NCI-H1436 (cell line): ENCODE measurements around the gene OSBPL10.

Experiments used
- DNase-seq: peaks from one replicate; lab custom pipeline; 2025; lab: John Stamatoyannopoulos, UW

OSBPL10 gene

DNA sequence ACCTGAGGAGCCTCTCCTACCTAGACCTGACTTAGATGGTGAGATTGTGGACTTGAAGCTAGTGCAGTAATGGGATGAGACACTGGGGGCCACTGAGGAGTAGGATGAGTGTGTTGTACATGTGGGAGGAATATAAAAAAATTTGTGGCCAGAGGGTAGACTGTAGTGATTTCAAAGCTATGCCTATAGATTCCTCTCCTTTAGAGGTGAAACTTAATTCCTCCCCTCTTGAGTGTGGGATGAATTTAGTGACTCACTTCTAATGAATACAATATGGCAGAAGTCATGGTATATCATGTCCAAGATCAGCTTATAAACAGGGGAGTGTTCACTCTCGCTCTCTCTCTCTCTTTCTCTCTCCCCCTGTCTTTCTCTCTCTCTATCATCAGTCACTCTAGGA is 7.2 kb upstream of the OSBPL10 start:
- no peak for DNase-seq

DNA sequence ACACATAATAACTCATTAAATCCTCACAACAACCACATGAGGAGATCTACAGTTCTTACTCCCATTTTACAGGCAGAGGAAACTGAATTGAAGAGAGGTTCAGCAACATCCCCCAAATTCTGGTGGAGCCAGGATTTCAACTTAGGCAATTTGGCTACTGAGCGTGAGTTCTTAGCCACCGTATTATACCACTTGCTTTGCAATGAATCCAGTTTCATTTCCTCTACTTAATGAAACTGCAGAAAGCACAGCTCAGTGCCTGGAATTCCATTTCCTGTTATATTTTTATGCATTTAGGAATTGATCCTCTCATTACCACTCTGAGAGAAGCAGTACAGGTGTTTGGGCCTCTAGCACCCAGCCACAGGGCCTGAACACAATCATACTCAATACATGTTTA is 4.8 kb upstream of the OSBPL10 start:
- DNase-seq: no peak

DNA sequence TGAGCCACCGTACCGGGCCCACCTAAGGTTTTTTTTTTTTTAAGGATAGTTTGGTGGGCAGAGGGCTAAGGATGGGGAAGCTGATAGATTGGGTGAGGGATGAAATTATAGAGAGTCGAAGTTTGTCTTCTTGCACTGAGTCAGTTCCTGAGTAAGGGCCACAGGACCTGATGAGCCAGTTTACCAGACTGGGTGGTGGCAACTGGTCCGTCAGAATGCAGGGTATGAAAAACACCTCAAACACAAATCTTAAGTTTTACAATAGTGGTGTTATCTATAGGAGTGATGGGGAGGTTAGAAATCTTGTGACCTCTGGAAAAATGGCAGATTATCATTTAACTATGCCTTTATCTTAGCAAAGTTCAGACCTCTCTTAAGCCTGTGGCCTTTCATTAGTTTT is 3.3 kb upstream of the OSBPL10 start:
- DNase-seq: no peak

DNA sequence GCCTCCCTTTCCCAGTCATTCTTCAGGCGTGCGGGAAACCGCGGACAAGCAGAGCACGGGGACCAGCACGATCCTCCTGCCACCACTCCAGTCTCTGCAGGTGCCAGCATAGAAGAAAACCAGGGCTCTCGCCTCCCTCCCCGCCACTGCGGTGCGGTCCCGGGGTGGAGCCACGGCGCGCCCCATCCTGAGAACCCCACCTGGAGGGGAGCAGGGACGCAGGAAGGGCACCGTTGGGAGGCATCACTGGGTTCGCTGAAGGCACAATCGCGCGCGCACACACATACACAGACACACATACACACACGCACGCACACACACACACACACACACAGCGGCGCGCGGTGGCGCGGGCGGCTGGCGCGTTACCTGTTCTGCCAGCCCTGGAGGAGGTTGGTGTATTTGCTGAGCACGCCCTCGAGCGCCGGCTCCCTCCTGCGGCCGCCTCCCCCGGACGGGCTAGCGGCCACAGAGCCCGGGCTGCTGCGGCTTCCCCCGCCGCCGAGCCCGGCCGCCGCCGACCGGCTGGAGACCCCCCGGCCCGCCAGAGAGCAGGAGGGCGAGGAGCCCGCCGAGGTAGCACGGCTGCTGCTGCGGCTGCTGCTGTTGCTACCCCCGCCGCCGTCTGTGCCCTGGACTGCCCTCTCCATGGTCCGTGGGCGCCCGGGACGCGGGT is 394 bp downstream of the OSBPL10 start:
- DNase-seq: peak; percentile 2

DNA sequence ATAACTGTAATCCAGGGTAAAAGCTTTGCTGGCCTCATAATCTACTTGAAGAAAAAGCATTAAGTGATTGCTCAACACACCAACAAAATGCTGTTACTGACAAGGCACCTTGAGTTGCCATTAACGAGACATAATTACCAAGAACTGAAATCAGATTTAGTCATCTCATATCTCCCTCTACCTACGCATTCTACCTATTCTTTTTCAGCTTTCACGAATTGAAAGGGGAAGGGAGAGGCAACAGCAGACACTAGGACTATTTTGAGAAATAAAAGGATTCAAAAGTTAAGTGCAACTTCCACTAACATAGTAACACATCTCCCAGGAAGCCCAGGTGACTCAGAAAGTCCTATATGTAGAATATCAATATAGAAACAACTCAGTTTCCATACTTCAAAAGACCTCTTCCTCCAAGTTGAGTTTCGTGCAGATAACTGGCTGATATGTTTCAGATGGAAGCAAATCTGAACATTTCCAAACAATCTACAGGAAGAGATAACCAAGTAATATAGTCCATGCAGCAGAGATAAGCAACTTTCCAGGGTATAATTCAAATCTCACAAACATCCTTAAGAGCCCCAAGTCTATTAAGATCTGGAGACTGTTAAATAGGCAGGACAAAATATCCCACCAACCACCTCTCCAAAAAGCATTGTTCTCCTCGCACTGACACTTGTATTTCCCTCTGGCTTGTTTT is 1.9 kb downstream of the OSBPL10 start:
- DNase-seq: no peak

DNA sequence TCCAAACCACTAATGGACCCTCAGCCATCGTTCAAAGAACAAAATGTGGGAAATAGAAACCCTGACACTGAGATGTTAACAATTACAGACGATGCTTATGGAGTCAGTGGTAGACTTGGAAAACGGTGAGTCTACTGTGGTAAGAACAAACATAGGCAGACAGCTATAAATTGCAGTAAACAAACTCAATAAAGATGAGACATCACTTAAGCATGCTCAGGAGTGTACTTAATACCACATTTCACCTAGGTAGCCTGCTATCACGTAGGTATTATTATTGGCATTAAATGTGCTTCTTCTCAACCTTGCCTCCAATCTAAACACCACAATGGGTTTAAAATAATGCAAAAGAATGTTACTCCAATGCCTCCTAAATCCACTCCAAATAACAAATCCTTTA is 2.5 kb downstream of the OSBPL10 start:
- DNase-seq: no peak

DNA sequence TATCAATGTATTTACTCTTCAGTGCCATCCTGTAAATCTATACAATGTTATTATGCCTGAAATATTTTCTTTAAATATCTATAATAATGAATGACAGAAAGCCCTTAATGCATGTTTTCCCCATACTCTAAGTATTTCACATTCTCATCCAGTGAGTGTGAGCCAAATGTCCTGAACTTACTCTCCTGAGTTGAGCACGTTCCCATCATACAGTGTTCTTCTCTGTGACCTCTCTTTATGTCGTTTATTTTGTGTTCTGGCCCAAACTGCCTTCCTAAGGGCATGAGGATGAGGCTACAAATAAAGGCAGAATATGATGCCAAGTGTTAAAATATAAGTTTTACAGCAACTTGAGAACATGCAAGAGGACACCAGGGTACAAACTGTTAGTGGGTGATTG is 3.3 kb downstream of the OSBPL10 start:
- no peak for DNase-seq

DNA sequence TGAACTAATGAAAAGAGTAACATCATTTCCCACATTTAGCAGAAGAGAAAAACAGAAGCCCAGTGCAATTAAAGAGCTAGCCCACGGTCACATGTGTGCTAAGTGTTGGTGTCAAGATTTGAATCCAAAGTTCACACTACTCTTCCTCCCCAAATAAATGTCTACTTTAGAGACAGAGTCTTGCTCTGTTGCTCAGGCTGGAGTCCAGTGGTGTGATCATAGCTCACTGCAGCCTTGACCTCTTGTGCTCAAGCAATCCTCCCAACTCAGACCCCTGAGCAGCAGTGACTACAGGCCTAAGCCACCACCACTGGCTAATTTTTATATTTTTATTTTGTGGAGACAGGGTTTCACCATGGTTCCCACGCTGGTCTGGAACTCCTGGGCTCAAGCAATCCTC is 4.8 kb downstream of the OSBPL10 start:
- DNase-seq: no peak

DNA sequence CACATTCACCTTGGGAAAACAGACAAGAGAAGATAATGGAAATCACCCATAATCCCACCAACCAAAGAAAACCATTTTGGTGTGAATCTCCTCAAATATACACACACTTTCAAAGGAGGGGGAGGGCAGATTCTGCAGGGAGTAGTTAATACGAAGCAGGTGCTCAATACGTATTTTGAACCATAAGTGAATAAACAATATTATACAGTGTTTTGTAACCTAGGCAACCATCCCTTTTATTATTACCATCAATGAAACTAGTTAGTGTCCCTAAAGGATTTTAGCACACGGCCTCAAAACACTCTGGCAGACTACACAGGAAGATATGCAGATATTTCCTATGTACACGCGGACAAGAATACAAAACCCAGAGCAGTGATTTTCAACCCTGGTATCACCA is 6.1 kb downstream of the OSBPL10 start:
- DNase-seq: no peak

DNA sequence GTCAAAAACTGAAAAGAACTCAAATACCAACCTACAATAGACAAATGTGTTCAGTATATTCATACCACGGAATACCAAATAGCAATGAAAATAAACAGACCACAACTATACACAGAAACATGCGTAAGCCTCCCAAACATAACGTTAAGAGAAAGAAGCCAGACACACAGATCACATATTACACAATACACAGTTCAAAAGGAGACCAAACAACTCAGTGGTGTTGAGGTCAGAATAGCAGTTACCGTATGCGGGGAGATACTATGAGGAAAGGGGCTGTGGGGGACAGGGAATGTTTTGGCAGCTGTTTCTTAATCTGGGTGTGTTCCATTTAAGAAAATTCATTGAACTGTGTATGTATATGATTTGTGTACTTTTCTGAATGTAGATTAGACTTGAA is 6.6 kb downstream of the OSBPL10 start:
- no peak for DNase-seq

DNA sequence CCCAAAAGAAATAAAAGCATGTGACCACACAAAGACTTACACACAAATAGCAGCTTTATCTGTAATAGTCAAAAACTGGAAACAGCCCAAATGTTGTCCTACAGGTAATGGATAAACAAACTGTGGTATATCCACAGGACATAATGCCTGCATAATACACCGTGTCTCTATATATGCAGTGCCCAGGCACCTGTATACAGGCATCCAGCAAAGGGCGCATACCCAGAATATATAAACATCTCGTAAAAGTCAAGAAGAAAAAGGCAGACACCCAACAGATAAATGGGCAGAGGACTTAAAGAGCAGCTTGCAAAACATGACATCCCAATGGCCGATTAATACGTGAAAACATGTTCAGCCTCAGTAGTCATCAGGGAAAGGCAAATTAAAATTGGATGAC is 7.2 kb downstream of the OSBPL10 start:
- no peak for DNase-seq

DNA sequence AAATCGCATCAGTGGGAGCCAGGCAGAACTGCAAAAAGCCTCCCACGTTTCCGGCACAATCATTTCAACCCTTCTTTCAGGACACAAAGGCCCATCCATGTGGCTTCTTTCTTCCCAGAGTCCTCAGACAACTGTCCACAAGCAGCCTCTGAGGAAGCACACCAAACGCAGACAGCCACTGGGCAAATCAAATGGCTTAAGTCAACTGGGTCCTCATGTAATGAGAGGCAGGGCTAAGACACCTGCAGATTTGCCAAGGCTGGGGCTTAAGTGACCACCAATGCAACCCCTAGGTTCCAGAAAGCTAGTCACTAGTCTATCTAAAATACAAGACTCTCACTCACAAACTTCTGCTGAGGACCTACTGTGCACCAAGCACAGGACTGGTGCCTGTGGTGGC is 8.0 kb downstream of the OSBPL10 start:
- no peak for DNase-seq

DNA sequence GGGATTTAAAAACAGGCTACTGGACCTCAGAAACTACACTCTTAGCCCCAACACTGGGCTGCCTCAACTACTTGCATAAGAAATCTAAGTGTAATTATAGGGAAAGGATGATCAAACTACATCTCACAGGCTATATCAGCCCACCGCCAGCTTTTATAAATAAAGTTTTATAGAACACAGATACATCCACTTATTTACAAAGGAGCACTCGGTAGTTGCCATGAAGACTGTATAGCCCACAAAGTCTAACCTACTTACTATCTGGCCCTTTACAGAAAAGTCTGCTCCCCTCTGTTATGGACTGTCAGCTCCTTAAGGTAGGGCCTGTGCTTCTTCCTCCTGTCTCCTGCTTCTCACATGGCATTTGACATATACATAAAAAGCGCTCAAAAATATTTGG is 9.5 kb downstream of the OSBPL10 start:
- DNase-seq: no peak

DNA sequence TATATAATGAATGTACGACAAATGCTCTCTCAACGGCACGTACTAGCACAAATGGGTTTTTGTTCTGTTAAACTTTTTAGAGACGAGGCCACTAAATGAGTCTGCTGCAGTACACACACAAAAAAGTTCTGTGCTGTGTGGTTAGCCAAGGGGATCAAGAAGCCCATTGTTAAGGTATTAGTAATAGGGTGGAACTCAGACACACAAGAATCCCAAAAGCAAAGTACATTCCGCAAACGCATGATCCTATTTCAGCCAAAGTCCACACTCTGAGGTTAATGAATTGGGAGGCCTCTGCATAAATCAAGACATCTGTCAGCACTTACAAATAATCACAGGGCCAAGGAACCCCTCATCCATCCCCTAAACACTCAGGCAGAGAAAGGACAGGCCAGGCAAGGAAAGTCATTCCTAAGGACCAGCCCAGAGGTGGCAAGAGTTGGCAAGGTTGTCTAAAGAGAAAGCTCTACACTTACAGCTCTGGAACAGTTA is 12.1 kb downstream of the OSBPL10 start:
- DNase-seq: no peak

DNA sequence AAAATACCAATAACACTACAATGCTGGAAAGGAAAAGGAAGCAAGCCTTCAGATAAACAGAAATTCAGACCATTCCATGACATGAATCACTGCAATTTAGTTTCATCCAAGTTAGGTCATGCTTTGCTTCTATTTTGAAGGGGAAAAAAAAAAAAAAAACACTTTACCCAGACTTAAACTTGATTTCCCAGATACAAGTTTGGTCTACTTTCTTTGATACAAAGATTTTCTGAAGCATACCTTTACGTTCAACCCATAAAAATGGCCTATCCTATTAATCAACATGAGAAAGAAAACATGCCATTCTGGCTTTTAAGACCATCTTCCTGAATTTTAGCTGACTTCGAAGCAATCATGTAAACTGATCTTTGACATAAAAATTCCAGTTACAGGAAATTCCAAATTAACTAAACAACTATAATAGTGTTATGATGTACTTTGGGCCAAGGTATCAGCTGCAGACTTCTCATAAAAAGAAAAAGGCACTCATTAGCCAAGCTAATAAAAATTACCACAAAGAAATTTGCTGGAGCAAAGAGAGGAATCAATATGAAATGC is 12.6 kb downstream of the OSBPL10 start:
- DNase-seq: no peak

DNA sequence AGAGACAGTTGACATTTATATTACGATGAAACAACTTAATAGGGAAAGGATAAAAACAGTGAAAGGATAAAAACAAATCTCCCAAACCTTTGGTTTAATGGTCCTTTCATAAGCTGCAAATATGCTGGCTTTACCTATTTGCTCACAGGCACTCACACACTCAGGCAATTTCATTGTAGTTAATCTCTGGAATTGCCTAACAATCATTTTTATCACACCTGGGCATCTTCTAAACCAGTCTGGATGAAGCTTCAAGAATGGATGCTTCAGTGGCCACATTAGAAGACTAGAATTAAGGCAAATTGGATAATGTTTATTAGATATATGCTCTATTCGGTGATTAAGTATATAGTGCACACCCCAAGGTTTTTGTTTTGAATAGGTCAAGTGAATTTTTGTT is 13.5 kb downstream of the OSBPL10 start:
- no peak for DNase-seq

DNA sequence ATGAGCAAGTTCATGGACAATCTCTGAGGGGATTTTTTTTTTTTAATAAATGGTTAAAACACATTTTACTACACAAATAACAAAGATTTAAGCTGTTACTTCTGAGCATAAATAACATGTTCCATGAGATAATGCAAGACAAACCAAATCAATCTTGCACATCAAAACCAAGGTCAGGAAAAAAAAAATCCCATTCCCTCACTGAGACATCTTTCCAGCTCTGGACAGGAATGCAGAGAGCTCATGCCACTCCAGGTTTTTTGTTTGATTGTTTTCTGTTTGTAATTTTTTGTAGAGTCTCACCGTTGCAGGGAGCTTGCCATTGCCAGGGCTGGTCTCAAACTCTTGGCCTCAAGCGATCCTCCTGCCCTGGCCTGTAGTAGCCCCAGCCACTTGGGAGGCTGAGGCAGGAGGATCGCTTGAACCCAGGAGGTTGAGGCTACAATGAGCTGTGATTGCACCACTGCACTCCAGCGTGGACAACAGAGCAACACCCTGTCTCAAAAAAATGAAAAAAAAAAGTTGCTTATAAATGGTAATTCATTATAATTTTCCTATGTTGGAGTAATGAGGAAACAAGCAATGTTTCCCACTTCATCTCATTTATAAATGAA is 14.0 kb downstream of the OSBPL10 start:
- no peak for DNase-seq

DNA sequence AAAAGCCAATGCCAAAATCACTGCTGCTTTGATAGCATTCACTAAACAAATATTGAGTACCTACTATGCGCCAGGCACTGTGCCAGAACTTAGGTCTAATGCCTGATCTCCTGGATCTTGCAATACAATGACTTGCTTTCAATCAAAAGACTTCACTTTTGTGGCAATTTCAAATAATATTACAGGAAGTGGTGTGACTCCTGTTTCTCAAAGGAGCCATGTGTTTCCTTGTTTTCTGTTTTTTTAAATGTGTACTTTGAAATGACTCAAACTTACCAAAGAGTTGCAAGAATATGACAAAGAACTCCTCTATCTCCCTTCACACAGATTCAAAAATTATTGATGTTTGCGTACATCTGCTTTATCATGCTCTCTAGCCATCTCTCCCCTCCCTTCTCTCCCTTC is 18.3 kb downstream of the OSBPL10 start:
- no peak for DNase-seq

DNA sequence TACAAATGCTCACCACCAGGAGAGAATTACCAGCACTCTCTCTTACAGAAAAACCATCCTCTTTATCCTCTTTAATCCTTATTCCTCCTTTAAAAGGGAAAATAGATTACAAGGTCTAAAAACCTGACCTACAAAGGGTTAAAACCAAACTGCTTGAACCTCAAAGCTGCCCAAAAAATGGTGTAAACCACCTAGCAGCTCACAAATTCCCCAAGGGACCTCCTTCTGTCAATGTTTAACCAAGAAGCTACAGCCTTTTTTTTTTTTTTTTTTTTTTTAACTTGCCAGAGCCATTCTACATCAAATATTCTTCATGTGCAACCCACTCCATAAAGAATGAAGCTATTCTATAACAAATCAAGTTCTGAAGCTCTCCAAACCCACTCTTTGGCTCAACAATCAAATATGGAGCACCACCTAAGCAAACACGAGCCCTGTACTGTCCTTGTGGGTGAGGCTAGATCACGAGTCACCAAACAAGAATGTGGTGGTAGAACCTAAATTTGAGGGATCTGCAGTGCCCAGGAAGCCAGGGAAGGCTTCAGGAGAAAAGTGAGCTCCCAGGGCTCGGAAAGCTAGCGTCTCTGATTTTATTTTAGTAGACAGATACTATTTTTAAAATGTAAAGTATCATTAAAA is 20.1 kb downstream of the OSBPL10 start:
- no peak for DNase-seq

DNA sequence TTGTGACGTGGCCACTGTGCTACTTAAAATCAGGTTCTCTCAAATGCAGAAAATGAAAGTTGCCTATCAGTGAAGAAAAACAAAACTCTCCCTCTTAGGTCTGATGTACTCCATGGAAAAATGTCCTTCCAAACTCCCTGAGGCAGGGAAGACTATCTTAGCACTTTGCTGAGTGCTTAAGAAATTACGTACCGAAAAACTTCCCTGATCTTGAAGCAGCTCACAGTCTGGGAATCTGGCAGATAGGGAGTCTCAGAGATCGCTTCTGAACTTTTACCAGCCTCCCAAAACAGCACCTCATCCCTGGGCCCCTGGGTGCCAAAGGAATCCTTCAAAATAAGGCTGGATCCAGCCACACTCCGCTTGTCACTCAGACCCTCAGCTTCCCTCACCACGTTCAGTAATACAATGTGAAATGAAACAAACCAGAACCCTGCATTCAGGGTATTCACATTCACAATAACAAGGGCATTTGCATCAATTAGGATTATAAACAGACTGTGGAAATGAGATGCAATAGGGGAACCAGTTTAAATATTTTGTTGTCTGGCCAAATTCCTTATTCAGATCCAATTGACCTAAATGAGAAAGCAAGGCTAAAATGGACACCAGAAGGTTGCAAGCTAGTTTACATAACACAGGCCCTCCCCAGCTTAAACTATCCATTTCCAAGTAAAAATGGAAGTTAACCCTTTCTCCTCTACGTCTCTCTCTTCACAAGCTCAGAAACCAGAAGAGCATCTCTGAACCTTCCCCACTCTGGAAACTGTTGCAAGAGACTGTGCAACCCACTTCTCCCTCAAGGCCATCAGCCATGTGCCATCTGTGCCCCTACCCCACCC is 20.9 kb downstream of the OSBPL10 start:
- DNase-seq: no peak

DNA sequence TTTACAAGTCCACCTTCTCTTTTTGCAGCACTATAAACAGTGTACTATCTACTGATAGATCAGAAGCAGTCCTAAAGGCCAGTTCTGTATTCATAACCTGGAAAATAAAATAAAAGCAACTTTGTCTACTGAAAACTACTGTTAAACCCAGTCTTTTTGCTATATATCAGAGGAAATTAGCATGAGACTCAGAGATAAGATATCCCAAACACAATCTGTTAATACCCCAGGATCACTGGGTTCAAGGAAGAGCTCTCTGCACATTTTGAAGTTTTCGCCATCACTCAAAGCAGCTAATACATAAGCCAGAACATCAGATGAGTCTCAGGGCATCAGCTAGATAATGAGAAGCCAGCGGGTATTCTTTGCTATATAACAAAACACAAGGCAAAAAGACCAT is 21.8 kb downstream of the OSBPL10 start:
- no peak for DNase-seq

DNA sequence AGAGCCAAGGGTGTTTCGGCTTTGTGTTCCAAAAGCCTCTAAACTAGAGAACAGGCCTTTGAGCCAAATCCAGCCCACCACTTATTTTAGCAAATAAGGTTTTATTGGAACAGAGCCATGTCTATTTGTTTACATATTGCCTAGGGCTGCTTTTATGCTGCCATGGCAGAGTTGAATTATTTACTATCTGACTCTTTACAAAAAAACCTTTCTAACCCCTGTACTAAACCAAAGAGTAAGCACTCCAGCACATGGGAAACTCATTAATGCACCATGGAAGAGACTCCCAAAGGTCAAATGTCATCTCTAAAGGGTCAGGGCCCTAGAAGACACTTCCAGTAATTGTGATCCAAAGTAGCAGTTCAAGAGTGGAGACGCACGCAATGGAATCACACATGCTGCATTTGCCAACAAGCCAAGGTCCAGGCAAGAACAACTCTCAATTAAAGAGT is 22.3 kb downstream of the OSBPL10 start:
- peak; percentile 64 for DNase-seq
